Measurements from ENCODE around the gene POU6F1.

The POU6F1 gene

GRCh38 chr12:51160814-51161459 is 56.9 kb downstream of the POU6F1 start:
- no peak for DNase-seq

DNA sequence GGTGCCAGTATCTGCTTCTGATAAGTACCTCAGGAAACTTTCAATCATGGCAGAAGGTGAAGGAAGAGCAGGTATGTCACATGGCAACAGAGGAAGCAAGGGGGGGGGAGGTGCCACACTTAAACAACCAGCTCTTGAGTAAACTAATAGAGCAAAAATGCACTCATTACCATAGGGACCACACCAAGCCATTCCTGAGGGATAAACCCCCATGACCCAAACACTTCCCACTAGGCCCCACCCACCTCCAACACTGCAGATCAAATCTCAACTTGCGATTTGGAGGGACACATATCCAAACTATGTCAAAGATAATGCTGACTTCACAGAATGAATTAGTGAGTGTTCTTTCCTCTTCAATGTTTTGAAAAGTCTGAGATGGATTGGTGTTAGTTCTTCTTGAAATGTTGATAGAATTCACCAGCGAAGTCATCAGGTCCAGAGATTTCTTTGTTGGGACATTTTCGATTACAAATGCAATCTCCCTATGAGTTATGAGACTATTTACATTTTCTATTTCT is 61.6 kb downstream of the POU6F1 start:
- DNase-seq = no peak

DNA sequence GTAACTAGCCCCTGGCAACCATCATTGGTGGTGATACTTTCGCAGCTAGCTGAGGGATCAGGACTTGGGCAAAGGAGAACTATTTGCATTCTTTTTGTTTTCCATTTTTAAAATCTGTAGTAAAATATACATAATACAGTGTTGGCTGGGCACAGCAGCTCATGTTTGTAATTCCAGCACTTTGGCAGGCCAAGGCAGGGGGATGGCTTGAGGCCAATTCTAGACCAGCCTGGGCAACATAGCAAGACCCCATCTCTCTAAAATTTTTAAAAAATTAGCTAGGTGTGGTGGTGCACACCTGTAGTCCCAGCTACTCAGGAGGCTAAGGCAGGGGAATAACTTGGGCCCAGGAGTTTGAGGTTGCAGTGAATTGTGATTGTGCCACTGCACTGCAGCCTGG is 64.9 kb downstream of the POU6F1 start:
- no peak for DNase-seq

DNA sequence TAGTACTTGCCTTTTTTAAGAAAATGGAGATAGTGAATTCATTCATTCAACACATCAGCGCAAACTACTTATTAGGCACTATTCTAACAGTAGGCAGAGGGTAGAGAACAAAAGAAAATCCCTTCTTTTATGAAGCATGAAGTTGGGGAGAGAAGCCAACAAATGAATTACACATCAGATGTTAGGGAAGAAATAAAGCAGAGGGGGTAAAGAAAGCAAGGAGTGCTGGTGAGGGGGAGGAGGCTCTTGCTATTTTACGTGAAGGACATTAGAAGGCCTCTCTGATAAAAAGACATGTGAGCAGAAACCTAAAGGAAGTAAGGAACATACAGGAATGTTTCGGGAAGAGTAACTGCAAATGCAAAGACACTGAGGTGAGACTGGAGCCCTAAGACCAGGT is 67.1 kb downstream of the POU6F1 start:
- no peak for DNase-seq

DNA sequence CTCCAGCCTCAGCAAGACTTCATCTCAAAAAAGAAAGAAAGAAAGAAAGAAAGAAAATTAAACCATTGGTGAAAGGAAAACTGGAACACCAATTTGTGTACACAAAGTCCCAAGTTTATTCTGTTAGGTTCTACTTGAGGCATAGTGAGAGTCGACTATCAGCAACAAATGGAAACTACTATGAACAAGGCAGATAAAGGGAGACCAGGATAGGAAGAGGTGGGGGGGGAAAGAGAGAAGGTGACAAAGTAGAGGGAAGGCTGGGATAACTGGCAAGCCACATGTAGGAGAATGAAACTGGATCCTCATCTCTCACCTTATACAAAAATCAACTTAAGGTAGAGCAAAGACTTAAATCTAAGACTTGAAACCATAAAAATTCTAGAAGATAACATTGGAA is 70.6 kb downstream of the POU6F1 start:
- DNase-seq = no peak

- DNase-seq = no peak
These were observed 78.5 kb downstream of the POU6F1 start for GRCh38 chr12:51139292-51139844.
